C4-2B (cell line): ENCODE data around the gene BBX.

Experiments used
- CTCF ChIP-seq: fragments of 450-650 bp; conservative IDR thresholded peaks from 2 replicates; pipeline ENCODE4 v1.5.1; 2017; ENCODE audit warnings: mild to moderate bottlenecking
- ZFX ChIP-seq: fragments of 450-650 bp; IDR thresholded peaks from 2 replicates; pipeline ENCODE4 v1.6.1; 2017

- TF ChIP-seq CTCF (no peak), ZFX (no peak)
Measured at GRCh38 chr3:107797586-107797985, 274.8 kb downstream of the BBX start.
